NCI-H526 (cell line): Measurements from ENCODE around the gene RUBCN.
"Not testable (repeated sequence)": the region's sequence is repeated elsewhere in the genome, so short reads cannot be mapped to it uniquely, and the experiment has no call there.

ENCODE experiments used
- DNase-seq, 2 experiments: peaks; one replicate each; lab custom pipeline; 2025; lab: John Stamatoyannopoulos, UW

The RUBCN gene

DNA sequence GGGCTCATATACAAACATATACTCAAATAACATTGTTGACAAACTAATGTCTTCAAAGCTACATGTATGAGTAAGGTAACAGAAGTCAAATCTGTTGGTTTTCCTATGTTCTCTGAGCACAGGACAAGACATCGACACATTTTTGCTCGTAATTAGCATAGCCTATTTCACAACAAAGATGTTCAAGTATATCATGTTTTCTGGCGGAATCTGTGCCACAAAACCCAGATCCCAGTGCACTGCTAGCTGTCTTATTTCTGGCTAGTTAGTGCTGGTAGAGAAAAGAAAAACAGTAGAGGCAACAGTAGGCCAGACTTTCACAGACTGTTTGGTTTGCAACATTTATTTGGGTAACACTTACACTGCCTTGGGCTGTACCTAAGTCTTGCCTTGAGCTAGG is 51.2 kb downstream of the RUBCN start:
- DNase-seq, result no peak

DNA sequence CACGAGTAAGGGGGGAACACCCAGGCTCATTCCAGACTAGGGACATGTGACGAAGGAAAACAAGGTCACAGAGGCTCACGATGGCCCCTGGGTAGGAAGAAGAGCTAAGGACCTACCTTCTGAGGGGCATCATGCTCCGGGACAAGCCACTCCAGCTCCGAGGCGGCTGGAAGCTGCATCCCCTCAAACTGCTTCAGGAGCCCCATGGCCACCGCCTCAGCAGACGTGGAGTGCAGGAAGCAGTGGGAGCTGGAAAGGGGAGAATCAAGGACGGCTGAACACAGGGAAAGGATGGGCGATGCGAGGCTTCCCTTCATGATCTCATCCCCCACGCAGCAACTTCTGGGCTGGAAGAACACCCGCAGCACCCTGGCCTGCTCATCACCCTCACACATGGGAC is 53.5 kb downstream of the RUBCN start:
- no peak for DNase-seq

DNA sequence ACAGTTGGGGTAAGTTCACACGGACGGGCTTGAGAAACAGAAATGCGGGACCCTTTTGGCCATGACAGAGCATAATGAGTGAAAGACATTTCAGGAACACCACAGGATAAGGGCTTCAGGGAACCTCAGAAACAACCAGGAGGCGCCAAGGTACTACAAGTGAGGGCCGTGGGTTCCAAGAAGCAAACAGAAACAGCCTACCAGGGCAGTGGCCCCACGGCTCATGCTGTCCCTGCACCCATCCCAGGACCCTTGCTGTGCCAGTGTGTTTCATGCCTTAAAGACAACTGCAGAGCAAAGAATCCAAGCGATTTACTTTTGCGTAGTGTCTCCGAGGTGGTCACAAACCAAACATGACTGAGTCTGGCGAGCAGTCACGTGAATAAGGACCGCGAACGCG is 54.0 kb downstream of the RUBCN start:
- DNase-seq, result no peak

DNA sequence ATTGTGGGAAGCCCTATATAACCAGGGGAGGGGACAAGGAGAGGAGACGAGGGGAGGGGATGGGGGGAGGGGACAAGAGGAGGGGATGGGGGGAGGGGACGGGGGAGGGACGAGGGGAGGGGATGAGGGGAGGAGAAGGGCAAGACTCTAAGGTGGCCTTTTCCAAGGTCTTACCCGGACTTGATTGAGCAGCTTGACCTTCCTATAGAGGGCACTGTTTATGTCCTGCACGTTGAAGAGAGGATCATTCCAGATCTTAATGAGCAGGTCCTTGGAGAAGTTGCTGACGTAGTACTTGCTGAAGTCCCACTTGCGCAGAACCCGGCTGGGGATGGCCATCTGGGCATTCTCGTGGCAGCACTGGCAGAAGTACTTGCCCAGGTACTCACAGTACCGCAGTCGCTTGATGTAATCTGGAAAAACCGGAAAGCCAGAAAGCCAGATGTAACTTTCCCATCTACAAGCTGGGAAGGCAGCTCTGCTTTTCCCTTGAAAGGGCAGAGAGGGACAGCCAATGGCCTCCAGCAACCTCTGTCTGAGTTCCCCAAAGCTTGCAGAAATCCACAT is 55.7 kb downstream of the RUBCN start:
- DNase-seq, result no peak

DNA sequence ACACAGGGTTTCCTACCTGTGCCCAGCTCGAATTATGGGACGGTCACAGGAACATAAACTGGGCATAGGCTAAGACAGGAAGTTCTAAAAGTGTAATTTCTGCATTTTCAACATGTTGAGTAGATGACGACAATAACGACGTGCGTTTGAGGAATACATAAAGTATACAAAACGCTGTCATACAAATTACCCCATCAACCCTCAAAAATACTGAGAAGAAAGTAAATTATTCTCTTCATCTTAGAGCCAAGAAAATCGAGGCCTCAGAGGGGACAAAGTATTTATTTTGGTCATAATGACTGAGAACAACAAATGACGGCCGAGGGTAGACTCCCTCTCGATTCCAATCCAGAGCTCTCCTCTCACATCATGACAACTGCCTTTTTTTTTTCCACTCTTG is 60.8 kb downstream of the RUBCN start:
- no peak for DNase-seq

DNA sequence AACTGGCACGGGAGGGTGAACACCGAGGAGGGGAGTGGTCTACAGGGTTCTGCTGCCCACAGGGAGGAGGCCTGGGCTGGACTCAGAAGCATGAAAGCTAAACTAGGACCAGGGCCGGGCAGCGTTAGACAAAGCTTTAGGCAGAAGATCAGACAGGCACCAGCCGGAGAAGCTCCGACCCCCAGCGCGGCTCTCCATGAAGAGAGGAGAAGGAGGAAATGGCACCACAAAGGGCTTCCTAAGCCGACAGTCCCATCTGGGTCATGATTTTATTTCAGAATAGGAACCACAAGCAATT is 61.2 kb downstream of the RUBCN start:
- no peak for DNase-seq

GRCh38 chr3:197674741-197675562 is 61.8 kb downstream of the RUBCN start:
- DNase-seq, result no peak

GRCh38 chr3:197673170-197673569 is 63.5 kb downstream of the RUBCN start:
- no peak for DNase-seq

DNA sequence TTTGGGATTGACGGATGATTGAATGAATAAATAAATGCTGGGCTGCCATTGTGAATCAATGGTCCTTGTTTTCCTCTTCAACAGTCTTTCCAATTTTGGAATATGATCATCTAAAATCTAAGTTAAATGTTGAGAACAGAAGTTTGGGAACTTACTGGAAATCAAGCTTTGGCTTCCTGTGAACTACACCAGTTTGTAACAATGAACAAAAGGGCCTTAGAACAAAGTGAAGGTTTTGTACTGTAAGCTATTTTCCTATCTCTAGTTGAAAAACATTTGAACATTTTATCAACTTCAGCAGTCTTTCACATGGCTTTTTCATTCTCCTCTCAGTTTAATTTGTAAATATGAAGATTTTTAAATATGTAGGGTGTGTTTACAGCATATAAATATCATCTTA is 66.3 kb downstream of the RUBCN start:
- DNase-seq, result no peak

DNA sequence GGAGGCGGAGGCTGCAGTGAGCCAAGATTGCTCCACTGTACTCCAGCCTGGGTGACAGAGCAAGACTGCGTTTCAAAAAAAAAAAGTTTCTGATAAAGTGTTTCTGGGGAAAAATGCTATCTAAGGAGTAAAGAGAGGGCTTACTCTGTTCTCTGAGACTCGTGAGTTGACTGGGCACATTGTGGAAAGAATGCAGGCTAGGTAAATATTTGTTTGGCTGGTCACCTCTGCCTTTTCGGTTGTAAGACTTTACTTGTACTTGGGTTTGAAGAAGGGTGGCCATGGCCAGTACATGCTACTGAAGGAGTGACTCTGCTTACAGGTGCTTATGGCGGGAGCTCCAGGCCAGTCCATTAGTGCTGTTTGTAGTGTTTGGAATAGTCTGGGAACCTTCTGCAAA is 68.7 kb downstream of the RUBCN start:
- no peak for DNase-seq

- not testable (repeated sequence) for DNase-seq
Measured at GRCh38 chr3:197667293-197667692, 69.4 kb downstream of the RUBCN start.

DNA sequence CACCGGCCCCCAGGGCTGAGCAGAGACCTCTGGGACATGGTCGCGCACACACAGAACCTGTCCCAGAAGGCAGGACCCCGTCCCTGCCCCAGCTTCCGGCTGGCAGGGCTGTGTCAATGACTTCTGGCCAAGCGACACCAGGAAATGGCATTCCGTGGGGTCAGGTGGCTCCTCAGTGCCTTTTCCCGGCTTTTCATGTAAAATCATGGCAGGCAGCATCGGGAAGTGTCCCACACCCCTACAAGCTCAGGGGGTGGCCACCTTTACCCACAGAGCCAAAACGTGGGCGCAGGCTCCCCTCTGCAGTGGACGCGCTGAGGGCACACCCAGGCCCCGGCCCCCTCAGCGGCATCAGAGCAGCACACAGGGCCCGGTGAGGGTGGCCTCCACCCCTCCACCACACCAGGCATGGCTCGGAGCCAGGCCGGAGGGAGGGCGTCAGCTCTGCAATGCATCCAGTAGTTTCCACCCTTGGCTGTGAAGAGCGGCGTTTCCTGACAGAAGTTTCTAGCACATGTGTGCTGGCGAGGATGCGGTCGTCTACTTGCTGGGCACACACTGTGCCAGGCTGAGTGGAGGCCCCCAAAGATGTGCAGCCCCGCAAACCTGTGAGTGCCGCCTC is 70.4 kb downstream of the RUBCN start:
- not testable (repeated sequence) for DNase-seq

GRCh38 chr3:197665549-197665948 is 71.2 kb downstream of the RUBCN start:
- DNase-seq, result not testable (repeated sequence)

DNA sequence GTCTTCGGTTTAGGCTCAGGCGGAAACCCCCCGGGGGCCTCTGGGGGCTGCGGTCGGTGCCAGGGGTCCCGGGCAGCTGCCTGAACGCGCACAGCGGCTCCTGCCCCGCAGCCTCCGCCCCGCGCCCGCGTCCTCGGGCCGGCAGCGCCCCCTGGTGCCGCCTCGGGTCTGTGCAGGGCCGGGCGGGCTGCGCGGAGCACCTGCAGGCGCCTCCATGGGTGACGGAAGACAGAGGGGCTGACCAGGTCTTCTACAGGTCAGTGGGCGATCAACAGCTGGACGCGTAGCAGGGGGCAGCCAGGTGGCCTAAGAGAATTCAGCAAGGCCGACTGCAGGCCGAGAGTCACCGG is 71.6 kb downstream of the RUBCN start:
- DNase-seq, result not testable (repeated sequence)

DNA sequence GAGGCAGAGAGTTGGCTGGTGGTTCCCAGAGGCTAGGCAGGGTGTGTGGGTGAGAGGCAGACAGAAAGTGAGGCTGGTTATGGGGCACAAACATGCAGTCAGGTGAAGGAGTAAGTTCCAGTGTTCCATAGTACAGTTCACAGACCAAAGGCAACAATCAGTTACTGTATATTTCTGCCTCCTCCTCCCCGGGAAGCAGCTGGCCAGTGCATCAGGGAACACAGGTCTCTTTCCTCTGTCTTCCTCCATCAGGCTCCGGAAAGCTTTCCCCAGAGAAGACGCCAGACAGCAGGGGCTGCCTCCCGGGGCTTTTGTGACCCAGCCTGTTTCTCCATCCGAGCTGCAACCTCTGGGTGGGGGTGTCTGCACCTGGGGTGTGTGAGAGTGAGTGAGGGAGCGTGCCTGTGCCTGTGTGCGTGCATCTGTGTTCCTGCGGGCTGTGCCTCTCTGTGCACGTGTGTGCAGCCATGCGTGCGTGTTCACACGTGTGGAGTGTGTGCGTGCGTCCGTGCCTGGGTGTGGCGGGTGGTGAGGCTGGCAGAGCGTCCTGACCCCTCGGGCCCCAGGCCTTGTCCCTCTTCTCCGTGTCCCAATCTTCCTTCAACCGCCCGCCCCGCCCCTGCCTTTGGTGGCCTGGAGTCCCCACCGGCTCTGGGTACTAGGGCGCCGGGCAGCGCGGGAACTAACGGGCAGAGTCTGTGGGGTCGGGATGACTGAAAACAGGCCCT is 72.1 kb downstream of the RUBCN start:
- DNase-seq, result not testable (repeated sequence)

DNA sequence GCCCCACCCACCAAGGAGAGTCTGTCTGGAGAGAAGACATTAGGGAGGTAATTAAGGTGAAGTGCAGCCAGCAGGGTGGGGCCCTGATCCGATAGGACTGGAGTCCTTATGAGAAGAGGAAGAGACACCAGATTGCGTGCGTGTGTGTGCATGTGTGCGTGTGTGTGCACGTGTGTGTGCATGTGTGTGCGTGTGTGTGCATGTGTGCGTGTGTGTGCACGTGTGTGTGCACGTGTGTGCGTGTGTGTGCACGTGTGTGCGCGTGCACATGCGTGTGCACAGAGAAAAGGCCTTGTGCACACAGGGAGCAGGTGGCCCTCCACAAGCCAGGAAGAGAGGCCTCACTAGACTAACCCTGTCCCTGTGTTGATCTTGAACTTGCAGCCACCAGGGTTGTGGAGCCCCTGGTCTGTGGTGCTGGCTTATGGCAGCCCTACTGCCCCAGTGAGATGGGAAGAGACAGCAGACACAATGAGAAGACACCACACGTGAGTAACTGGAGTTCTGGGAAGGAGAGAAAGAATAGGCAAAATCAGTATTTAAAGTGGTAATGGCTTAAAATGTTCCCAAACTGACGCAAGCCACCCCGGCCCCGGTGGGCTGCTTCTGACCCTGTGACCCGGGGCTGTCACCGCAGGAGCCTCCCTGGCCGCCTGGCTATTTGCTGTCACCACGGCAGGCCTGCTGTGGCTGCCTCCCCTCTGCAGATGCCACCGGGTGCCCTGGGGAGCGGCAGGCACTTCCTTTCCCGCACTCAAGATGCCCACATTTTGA is 73.2 kb downstream of the RUBCN start:
- not testable (repeated sequence) for DNase-seq

DNA sequence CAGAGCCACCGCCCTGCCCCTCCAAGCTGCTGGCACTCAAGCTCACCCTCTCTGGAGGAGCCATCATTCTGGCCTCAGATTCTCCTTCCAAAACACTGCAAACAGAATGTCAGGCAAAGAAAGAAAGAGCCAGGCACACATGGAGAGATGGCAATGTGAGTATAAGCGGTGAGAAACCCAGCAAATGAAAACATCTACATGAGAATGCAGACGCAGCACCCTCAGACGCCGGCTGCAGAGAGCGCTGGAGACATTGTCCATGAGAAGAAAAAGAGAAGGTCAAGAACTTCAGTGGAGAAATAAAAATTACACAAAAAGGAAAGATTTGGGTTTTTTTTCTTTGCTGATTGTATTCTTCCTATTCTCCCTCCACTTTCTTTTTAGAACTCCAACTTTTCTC is 74.4 kb downstream of the RUBCN start:
- not testable (repeated sequence) for DNase-seq

GRCh38 chr3:197661874-197662273 is 74.8 kb downstream of the RUBCN start:
- DNase-seq, result not testable (repeated sequence)

DNA sequence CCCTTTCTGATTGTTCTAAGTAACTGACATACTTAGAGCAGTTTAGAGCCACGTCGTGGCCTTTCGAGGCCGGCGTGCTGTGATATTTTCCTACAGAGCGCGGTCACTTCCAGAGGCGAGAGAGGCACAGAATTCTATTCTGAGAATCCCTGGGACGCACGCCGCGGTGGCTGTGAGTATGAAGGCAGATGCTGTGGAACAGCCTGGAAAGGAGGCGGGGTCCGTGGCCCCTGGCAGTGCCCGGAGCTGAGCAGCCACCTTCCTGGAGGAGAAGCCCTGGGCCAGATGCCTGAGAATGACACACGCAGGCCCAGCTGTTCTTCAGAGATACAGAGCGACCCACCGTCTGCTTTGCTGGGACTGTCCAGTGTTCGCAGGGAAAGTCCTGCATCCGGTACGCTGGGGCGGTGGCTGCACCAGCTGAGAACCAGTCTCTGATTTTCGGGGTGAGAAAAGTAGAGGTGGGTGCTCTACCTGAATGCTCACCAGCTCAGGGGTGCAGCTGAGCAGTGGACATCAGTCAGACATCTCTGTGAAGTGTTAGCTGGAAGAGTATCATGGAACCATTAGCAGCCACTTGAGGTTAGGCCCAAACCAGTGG is 75.4 kb downstream of the RUBCN start:
- DNase-seq, result not testable (repeated sequence)

DNA sequence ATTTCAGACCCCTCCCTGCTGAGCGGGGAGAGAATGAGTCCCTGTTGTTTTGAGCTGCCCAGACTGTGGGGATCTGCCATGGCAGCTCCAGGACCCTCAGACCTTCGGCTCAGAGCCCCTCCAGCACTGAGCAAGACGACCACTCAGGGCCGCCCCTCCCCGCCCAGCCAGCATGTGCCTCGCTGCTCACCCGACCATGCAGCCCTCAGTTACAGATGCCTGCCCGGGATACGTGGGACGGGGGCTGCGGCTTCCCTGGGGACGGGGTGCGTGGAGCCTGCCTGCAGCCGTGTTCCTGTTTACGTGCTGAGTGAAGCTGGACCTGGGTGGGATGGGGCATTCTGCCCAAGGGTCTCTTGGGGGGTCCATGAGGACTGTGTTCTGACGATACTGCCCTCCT is 77.0 kb downstream of the RUBCN start:
- not testable (repeated sequence) for DNase-seq

- not testable (repeated sequence) for DNase-seq
Measured at GRCh38 chr3:197659144-197659543, 77.6 kb downstream of the RUBCN start.

- not testable (repeated sequence) for DNase-seq
Measured at GRCh38 chr3:197658706-197659105, 78.0 kb downstream of the RUBCN start.
